Right ventricle myocardium inferior (tissue), 1 donor: ENCODE measurements around the gene ADRA2B. TPM values are rescaled to one million over a fixed set of nuclear protein-coding genes. Genes with fewer than 3 reads are reported as not detected.
A peak's percentile ranks its signal among the peaks of the same experiment; 100 is the strongest.
"Not testable (repeated sequence)": the region's sequence is repeated elsewhere in the genome, so short reads cannot be mapped to it uniquely, and the experiment has no call there.

Experiments
- ATAC-seq: fragments of 200-7000 bp; cut with Tn5 transposase; one replicate; pipeline ENCODE4 v1.9.1; 2020; ENCODE audit warnings: mild to moderate bottlenecking, moderate library complexity
- DNase-seq: peaks from one replicate; pipeline ENCODE4 v3.0.0; 2021; ENCODE audit errors: missing footprints
- intact Hi-C: fragments of 100-400 bp; cut with DNase I; formaldehyde crosslinking; loops from one replicate; pipeline ENCODE4 v1.11.0; 2022
- total RNA-seq: library from RNA; stranded (reverse); fragmentation: NEBNext Ultra II Directional; extraction: Animal tissue kit (Norgen Biotek cat#: 25700); gene quantifications from one replicate; pipeline ENCODE4 v1.2.1, GENCODE V29; 2021
- donor health status: DM: no; HTN: yes; CAD: no; lungs with severe emphysema.

Gene ADRA2B
- total RNA-seq, 1 donor from 2014 or later: 6.9 TPM

DNA sequence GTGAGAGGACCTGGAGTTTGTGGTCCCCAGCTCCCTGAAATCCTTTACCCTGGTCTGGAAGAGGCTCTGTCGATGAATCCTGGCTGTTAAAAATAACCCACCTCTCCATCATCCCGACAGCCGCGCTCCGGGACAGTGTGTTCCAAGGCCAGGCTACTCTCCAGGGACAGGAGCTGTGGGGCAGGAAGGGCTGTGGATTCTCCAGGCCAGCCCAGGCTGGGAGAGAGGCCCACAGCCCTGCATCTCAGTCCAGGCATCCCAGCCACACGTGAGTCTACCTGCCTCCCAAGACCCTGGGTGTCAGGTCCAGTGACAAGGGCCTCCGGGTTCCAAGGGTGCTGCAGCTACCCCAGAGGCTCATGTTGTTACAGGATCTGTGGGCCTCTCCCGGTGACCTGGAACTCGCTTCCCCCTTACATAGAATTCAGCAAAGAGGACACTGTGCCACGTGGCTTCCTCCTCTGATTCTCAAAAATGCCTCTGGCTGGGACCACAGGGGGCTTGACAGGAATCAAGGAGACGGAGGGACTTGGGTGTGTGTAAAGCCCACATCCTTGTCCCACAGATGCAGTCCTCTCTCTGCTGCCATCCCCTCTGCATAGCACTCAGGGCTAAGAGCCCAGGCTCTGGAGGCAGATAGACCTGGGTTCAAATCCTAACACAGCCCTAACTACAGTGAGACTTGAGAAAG is 17.3 kb downstream of the ADRA2B start:
- intact Hi-C loops: no loop called here
- ATAC-seq (peak; percentile 91), DNase-seq (peak; percentile 83)

DNA sequence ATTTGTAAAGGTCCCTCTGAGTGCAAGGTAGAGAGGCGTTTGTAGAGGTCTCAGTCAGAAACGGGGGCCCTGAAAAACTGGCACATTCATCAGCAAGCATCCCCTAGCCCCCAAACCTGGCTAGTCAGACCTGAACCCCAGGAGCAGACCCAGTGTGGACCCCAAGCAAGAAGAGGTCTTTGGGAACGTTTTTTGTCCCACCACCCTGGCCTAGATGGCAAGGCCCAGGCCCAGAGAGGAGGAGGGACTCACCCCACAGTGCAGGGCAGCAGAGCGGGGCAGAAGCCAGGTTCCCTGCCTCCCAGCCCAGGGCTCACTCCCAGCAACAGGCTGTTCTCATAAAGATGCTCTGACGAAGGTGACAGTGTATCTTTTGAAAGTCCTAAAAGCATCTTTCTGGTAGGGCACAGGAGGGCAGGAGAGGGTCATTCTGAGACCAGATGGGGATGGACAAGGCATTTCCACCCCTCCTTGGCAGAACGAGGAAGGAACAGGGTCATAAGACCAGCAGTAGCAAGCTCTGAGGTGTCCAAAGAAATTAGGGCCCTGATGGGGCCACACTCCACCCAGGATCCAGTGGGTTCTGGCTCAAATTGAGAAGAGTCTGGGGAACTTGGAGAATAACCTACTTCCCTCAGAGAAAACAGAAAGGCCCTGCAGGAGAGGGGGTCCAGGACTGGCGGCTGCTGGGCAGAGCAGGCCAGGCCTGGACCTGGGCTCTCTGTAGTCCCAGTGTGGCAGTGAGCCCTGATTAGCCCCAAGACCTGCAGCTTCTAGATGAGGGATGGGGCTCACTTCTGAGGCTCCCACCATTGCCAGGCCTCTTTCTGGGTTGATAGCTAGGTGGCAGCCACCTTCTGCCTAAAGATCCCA is 18.2 kb downstream of the ADRA2B start:
- intact Hi-C loops: no loop called here
- DNase-seq: no peak
- peak; percentile 4 for ATAC-seq

- ATAC-seq (no peak), DNase-seq (no peak)
- intact Hi-C loops: no loop called here
Observed at GRCh38 chr2:96097441-96097840, 18.9 kb downstream of the ADRA2B start.

GRCh38 chr2:96095116-96095636 is 21.2 kb downstream of the ADRA2B start:
- DNase-seq: peak; percentile 60
- ATAC-seq: no peak
- intact Hi-C loops: no loop called here

GRCh38 chr2:96093528-96093927 is 22.8 kb downstream of the ADRA2B start:
- DNase-seq (no peak), ATAC-seq (no peak)
- intact Hi-C loops: no loop called here

DNA sequence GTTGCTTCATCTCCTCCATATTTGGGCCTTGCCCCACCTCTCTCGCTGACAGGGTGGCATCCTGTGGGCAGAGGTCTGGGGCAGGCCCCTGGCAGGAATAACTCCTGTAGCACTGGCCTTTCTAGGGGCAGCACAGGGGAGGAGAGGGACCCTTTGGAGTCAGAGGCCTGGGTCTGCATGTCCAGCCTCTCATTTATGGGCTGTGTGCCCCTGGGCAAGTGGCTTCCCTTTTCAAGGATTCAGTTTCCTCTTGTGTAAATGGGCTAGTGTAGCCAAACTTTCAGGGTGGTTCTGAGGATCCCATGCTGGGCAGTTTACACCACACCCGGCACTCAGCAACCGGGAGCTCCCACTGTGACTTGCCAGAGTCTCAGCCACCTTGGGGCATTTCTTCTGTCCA is 23.4 kb downstream of the ADRA2B start:
- intact Hi-C loops: no loop called here
- ATAC-seq (no peak), DNase-seq (no peak)

DNA sequence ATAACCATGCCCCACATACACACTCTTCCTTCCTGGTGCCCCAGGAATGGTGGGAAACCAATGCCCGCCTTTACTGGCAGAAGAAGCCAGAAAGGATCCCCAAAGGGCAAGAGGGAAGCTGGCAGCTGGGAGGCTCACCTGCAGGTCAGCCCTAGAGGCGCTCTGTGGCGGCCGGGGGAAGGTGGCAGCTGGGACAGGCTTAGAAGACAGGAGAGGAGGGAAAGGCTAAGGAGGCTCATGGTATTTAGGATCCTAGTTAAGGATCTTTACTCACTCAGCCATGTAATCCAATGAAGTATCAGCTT is 23.8 kb downstream of the ADRA2B start:
- intact Hi-C loops: no loop called here
- no peak for ATAC-seq
- DNase-seq: no peak

- DNase-seq (no peak), ATAC-seq (no peak)
- intact Hi-C loops: no loop called here
Observed at GRCh38 chr2:96091711-96092572, 24.4 kb downstream of the ADRA2B start.

DNA sequence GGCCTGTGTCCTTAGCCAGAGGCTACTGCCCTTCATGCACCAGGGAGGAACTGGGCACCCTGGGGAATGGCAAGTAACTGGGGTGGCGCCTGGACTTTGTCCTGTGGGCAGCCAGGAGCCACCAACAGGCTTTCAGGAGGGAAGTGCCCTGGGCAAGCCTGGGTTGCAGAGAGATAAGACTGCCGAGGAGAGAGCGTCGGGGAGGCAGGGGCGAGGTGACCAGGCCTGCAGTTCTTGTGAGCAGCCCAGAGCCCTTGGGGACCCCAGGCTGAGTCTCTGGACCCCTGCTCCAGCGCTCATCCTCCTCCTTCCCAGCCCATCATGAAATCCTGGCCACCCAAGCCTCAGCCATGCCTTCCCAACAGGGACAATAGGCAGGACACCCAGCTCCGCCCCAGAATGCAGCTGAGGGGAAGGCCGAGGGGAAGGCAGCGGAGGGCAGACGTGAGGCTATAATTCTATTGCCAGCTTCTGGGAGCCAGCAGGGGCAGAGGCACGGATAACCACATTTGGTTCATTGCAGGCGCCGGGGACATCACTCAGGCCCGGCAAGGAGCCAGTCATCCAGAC is 25.1 kb downstream of the ADRA2B start:
- intact Hi-C loops: no loop called here
- DNase-seq (no peak), ATAC-seq (peak; percentile 26)

- ATAC-seq (peak; percentile 36), DNase-seq (no peak)
Observed at GRCh38 chr2:96090196-96090926, 26.0 kb downstream of the ADRA2B start.

DNA sequence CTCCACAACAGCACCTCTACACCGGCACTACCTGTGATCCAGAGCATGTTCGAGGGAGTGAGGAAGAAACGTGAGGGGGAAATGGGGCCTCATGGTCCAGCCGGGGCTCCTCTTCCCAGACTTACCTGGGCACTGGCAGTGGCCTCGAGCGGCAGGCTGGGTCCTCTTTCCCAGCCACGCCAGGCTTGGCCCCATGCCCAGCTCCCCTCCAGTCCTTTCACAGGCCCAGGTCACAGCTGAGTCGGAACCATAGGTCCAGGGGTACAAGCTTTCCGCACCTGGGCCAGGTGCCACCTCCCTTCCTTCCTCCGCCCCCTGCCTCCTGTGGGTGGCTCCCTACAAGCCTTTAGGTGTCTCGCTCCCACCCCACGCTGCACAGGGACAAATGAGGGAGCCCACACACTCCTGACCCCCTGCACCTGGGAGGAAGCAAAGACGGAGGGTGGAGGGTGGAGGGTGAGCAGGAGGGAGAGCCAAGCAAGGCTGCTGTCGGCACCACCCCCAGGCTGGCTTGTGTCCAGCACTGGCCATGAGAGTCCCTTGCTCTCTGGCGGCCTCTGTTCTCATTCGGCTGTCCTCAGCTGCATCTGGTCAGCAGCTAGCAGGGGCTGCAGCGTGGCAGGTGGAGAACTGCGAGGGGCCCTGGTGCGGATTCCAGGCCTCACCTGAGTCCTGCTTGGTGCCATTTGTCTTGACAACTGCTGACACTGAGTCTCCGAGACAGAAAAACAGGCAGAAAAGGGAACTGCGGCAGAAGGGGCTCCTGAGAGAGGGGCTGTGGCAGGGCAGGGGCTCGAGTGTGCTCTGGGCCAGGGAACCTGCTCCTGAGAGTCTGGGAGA is 26.8 kb downstream of the ADRA2B start:
- no peak for DNase-seq
- intact Hi-C loops: no loop called here
- ATAC-seq: peak; percentile 52

More at GRCh38 chr2:96090196-96090926, 26.0 kb downstream of the ADRA2B start:
- intact Hi-C loops: no loop called here

DNA sequence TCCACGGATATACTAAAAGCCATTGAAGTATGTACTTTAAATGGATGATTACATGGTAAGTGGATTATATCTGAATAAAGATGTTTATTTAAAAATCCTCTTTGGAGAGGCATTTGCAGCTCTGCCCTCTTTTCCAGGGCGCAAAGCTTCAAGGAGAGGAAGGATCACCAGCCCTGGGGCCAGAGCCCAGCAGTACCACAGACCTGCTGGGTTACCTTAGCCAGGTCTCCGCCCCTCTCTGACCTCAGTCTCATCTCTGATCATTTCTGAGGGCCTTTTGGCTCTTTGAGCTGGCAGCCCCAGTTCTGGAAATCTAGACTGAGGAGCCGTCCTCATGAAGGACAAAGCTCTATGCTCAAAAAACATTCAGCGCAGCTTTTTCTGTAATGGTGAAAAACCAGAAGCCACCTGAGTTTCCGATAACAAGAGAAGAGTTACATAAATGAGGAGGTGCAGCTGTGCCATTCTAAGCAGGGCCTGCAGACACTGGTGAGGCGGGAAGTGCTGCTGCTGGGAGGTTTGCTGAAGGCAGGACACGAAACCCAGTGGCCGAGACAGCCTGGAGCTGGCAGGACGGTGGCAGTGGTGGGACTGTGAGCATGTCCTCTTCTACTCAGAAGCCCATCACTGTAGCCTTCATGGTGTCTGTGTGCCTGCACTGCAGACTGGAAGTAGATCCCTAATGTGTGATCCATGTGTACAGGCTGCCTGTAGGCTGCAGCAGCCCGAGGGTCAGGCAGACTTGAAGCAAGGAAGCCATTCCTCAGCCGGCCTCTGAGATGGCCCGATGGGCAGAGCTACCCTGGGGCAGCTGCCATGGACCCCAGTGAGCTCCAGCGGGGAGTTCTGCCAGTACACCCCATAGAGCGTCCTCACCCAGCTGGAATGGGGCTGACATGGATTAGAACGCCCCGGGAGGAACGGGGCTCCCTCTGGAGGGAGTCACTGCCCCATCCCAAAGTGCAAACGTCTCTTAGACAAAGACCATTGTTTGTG is 27.7 kb downstream of the ADRA2B start:
- DNase-seq (no peak), ATAC-seq (no peak)
- intact Hi-C loops: no loop called here

DNA sequence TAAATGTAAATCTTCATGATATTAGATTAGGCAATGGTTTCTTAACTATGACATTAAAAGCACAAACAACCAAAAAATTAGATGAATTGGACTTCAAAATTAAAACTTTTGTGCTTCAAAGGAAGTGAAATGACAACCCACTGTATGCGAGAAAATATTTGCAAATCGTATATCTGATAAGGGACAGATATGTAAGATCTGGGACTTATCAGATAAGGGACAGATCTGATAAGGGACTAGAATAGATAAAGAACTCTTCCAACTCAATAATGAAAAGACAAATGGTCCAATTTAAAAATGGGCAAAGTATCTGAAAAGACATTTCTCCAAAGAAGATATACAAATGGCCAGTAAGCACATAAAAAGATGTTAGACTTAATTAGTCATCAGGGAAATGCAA is 29.2 kb downstream of the ADRA2B start:
- intact Hi-C loops: no loop called here
- ATAC-seq: no peak
- no peak for DNase-seq

DNA sequence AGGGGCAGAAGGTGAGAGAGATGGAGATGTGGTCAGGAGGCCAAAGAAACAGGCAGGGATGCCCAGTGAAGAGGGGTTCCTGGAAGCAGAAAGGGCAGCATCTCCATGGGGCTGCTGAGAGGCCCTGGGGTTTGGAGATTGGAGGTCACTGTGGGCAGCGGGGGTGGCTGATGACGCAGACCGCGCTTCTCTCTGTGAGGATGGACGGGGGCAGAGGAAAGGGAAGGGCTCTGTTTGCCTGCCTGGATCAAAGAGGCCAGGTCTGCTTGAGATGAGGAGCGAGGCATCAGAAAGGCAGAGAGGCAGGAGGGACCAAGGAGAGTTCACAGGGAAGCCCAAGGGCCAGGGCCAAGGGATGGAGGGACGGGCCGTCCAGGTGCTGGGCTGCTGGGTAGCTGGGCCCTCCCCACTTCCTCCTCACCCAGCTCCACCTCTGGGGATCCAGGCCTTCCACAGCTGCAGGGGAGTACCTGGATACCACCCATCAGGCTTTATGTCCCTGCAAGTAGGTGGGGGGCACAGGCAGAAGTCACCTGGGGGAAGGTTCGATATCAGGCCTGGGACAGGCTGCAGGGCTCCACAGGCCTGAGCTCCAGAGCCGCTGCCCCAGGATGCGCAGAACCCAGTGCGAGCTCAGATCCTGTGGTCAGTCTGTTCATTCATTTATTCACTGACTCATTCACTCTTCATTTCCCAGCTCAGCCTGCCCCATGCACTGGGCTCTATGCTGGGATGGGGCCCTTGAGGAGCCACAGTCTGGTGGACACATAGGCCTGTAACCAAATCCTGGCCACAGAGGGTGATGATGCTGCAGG is 30.6 kb downstream of the ADRA2B start:
- intact Hi-C loops: no loop called here
- no peak for ATAC-seq
- peak; percentile 22 for DNase-seq

- DNase-seq: peak; percentile 37
- intact Hi-C loops: loop anchor here (5.0 kb wide), 1 partner anchor 32 kb away; the partner anchor contains the start of gene ADRA2B
- not testable (repeated sequence) for ATAC-seq
Observed at GRCh38 chr2:96084858-96085518, 31.4 kb downstream of the ADRA2B start.
